CD14-positive monocyte (primary cell): ENCODE results near the gene ADAMTSL2. TPM values are rescaled to one million over a fixed set of nuclear protein-coding genes. Genes with fewer than 3 reads are reported as not detected.

Source experiments
- DNase-seq, 3 donors: peaks; one replicate each; pipeline ENCODE4 v3.0.0-alpha.2; 2011 to 2022
- H2AFZ ChIP-seq: 2 replicates; pipeline ENCODE4 v1.6.0; 2012; ENCODE audit warnings: mild to moderate bottlenecking, low read depth, low read length, inconsistent platforms; ENCODE audit not compliant: insufficient read depth, poor library complexity, severe bottlenecking
- H3K27ac ChIP-seq, 2 donors: 1 replicate in 1 of 2; 2 replicates in 1 of 2; pipeline ENCODE4 v1.5.1; 2012 to 2013; ENCODE audit warnings: low read length in 2 of 2, control low read depth in 1 of 2, inconsistent platforms in 1 of 2, low read depth in 1 of 2, mild to moderate bottlenecking in 1 of 2
- H3K27me3 ChIP-seq, 2 donors: one replicate each; pipeline versions ENCODE4 v1.6.0 to v1.6.1; 2011 to 2013; ENCODE audit warnings: low read length in 2 of 2; ENCODE audit not compliant: control insufficient read depth in 2 of 2, insufficient read depth in 2 of 2
- H3K36me3 ChIP-seq, 2 donors: replicated peaks in 1 of 2; 1 replicate in 1 of 2; 2 replicates in 1 of 2; pipeline versions ENCODE4 v1.5.1 to v1.6.1; 2012 to 2013; ENCODE audit warnings: low read length in 2 of 2, control low read depth in 1 of 2, inconsistent platforms in 1 of 2, mild to moderate bottlenecking in 1 of 2; ENCODE audit not compliant: insufficient read depth in 2 of 2, control insufficient read depth in 1 of 2
- H3K4me1 ChIP-seq, 2 donors: 1 replicate in 1 of 2; 2 replicates in 1 of 2; pipeline versions ENCODE4 v1.5.1 to v1.6.1; 2012 to 2013; ENCODE audit warnings: low read length in 2 of 2, control low read depth in 1 of 2, inconsistent platforms in 1 of 2, mild to moderate bottlenecking in 1 of 2, moderate library complexity in 1 of 2; ENCODE audit not compliant: insufficient read depth in 2 of 2, control insufficient read depth in 1 of 2
- H3K4me2 ChIP-seq: replicated peaks from 2 replicates; pipeline ENCODE3; 2012; ENCODE audit warnings: low read length, moderate library complexity, mild to moderate bottlenecking; ENCODE audit not compliant: poor library complexity, severe bottlenecking; ENCODE audit errors: extremely low read depth
- H3K4me3 ChIP-seq, 3 experiments: fragments of 200-600 bp in 1 of 3; sonication (generic) in 1 of 3; replicated peaks in 1 of 3; 1 replicate in 2 of 3; 2 replicates in 1 of 3; pipeline ENCODE4 v1.5.1; 2011 to 2013; ENCODE audit warnings: low read length in 3 of 3, mild to moderate bottlenecking in 3 of 3, control low read depth in 2 of 3, low read depth in 2 of 3, inconsistent platforms in 1 of 3, moderate library complexity in 1 of 3
- H3K79me2 ChIP-seq: 2 replicates; pipeline ENCODE4 v1.6.0; 2012; ENCODE audit warnings: mild to moderate bottlenecking, control low read depth, inconsistent platforms, low read length, moderate library complexity; ENCODE audit not compliant: insufficient read depth
- H3K9ac ChIP-seq: 2 replicates; pipeline ENCODE4 v1.6.0; 2017; ENCODE audit warnings: low read length, mild to moderate bottlenecking; ENCODE audit not compliant: insufficient read depth, poor library complexity, severe bottlenecking
- H3K9me3 ChIP-seq, 2 donors: replicated peaks in 1 of 2; 1 replicate in 1 of 2; 2 replicates in 1 of 2; pipeline versions ENCODE4 v1.5.1 to v1.6.1; 2012 to 2013; ENCODE audit warnings: low read length in 2 of 2, control low read depth in 1 of 2; ENCODE audit not compliant: control insufficient read depth in 1 of 2, insufficient read depth in 1 of 2
- H4K20me1 ChIP-seq: 2 replicates; pipeline ENCODE4 v1.6.0; 2012; ENCODE audit warnings: mild to moderate bottlenecking, low read length, control low read depth, moderate library complexity; ENCODE audit not compliant: insufficient read depth
- H3K27ac Mint-ChIP-seq, 7 donors: one replicate each; pipeline ENCODE4 v1.8.0; 2020; ENCODE audit warnings: mild to moderate bottlenecking in 7 of 7, mixed read lengths in 7 of 7, moderate library complexity in 6 of 7, inconsistent platforms in 2 of 7
- H3K27me3 Mint-ChIP-seq, 3 donors: one replicate each; pipeline ENCODE4 v1.8.0; 2021 to 2022; ENCODE audit warnings: low read depth in 3 of 3, mild to moderate bottlenecking in 3 of 3, mixed read lengths in 3 of 3, moderate library complexity in 3 of 3, inconsistent platforms in 1 of 3
- H3K36me3 Mint-ChIP-seq, 2 donors: one replicate each; pipeline ENCODE4 v1.8.0; 2020; ENCODE audit warnings: mixed read lengths in 2 of 2, inconsistent platforms in 1 of 2, mild to moderate bottlenecking in 1 of 2
- H3K4me1 Mint-ChIP-seq: one replicate; pipeline ENCODE4 v1.8.0; 2020; ENCODE audit warnings: mild to moderate bottlenecking, mixed read lengths
- H3K4me3 Mint-ChIP-seq, 2 donors: one replicate each; pipeline ENCODE4 v1.8.0; 2020; ENCODE audit warnings: mild to moderate bottlenecking in 2 of 2, mixed read lengths in 2 of 2, moderate library complexity in 1 of 2
- H3K9me3 Mint-ChIP-seq, 7 donors: one replicate each; pipeline ENCODE4 v1.8.0; 2020 to 2022; ENCODE audit warnings: mixed read lengths in 7 of 7, mild to moderate bottlenecking in 6 of 7, moderate library complexity in 6 of 7, inconsistent platforms in 2 of 7
- WGBS: methylation state at CpG from one replicate; pipeline ENCODE4 v1.1.5; 2013; ENCODE audit warnings: missing lambda C conversion rate; ENCODE audit not compliant: insufficient coverage; 5-methylcytosine and 5-hydroxymethylcytosine counted together
- intact Hi-C, 2 donors: fragments of 100-400 bp; cut with micrococcal nuclease; formaldehyde crosslinking; loops; one replicate each; pipeline versions ENCODE4 v1.15.0 to v1.15.1; 2023
- polyA plus RNA-seq, 3 donors: library from polyadenylated mRNA; depleted of rRNA in 1 of 3; unstranded in 2 of 3; stranded (reverse) in 1 of 3; fragments of 300-500 nt in 2 of 3; fragments of >200 nt in 1 of 3; fragmentation: Illumina TruSeq in 2 of 3; gene quantifications; 1 replicate in 2 of 3; 2 replicates in 1 of 3; pipeline ENCODE4 v1.2.3, GENCODE V29; 2012 to 2021
- TF ChIP-seq, protein P1 (sequence below): fragments of 200-600 bp; IDR thresholded peaks from one replicate; pipeline ENCODE4 v1.8.0; 2022; ENCODE audit warnings: antibody characterized with exemption, mild to moderate bottlenecking

Gene ADAMTSL2
- polyA plus RNA-seq, 3 donors: 0.08 TPM; not detected in 2

DNA sequence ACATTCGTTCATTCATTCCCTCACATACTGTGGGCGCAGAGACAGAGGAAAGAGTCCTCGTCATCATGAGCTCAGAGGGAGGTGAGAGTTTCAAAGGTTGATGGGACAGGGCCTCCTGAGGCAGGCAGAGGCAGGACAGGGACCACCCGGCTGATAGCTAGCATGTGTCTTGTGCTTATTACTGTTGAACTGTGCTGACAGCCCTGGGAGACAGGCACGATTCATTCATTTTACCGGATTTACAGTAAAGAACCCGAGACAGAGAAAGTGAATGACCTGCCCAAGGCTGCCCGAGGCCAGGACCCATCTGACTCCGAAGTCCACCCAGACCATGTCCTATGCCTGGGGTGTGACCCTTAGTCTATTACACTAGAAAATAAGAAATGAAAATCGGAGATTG, 79.6 kb downstream of the ADAMTSL2 start:
- H3K4me3 ChIP-seq: no peak overlapping the region
- H3K4me2 ChIP-seq: no peak overlapping the region
- TF ChIP-seq, protein P1, sequence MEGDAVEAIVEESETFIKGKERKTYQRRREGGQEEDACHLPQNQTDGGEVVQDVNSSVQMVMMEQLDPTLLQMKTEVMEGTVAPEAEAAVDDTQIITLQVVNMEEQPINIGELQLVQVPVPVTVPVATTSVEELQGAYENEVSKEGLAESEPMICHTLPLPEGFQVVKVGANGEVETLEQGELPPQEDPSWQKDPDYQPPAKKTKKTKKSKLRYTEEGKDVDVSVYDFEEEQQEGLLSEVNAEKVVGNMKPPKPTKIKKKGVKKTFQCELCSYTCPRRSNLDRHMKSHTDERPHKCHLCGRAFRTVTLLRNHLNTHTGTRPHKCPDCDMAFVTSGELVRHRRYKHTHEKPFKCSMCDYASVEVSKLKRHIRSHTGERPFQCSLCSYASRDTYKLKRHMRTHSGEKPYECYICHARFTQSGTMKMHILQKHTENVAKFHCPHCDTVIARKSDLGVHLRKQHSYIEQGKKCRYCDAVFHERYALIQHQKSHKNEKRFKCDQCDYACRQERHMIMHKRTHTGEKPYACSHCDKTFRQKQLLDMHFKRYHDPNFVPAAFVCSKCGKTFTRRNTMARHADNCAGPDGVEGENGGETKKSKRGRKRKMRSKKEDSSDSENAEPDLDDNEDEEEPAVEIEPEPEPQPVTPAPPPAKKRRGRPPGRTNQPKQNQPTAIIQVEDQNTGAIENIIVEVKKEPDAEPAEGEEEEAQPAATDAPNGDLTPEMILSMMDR: no peak
- 79% methylated on average over 5 of the region's 10 CpGs for WGBS
- H3K27me3 ChIP-seq: peaks cover 0 to 11% of the 10 kb centered on the region in 2 donors
- intact Hi-C loops: no loop called here
- no peak overlapping the region for H3K4me3 Mint-ChIP-seq
- no peak overlapping the region for H3K9ac ChIP-seq
- no peaks in the 10 kb centered on the region for H3K79me2 ChIP-seq
- DNase-seq: no peak
- no peak overlapping the region for H3K27ac Mint-ChIP-seq
- H3K4me1 Mint-ChIP-seq: no peaks in the 10 kb centered on the region
- no peaks in the 10 kb centered on the region for H3K36me3 ChIP-seq
- H3K36me3 Mint-ChIP-seq: no peaks in the 10 kb centered on the region
- peaks cover 0 to 8% (median 0%) of the 10 kb centered on the region in 7 donors for H3K9me3 Mint-ChIP-seq
- no peaks in the 10 kb centered on the region for H3K4me1 ChIP-seq
- H3K27me3 Mint-ChIP-seq: peaks cover 30 to 36% (median 33%) of the 10 kb centered on the region in 3 donors
- H4K20me1 ChIP-seq: no peaks in the 10 kb centered on the region
- no peak overlapping the region for H2AFZ ChIP-seq
- H3K27ac ChIP-seq: no peak overlapping the region
- no peaks in the 10 kb centered on the region for H3K9me3 ChIP-seq

DNA sequence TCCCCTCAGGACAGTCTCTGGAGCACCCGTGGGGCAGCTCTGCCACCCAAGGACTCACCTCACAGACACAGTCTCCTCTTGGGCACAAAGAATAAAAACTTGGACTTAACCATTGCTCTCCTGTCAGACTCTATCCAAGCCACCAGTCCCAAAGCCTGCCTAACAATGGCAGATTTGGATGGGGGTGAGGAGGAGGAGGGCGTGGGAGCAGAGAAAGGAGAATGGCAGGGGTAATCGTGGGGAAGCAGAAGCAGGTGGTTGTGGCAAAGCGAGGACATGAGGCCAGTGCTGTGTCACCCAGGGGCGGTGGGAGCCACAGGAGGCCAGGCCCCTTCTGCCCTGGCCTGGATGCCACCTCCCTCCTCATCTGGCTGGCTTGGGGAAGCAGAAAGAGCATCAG, 80.2 kb downstream of the ADAMTSL2 start:
- Histone ChIP-seq H3K79me2 (no peaks in the 10 kb centered on the region), H3K4me3 (no peak overlapping the region), H3K9ac (no peak overlapping the region), H3K9me3 (no peaks in the 10 kb centered on the region), H3K27me3 (peaks cover 0 to 9% of the 10 kb centered on the region in 2 donors), H2AFZ (no peak overlapping the region), H3K4me2 (no peak overlapping the region), H4K20me1 (no peaks in the 10 kb centered on the region), H3K36me3 (no peaks in the 10 kb centered on the region), H3K4me1 (no peaks in the 10 kb centered on the region), H3K27ac (no peak overlapping the region)
- peaks cover 26 to 36% (median 31%) of the 10 kb centered on the region in 3 donors for H3K27me3 Mint-ChIP-seq
- DNase-seq: no peak
- TF ChIP-seq, protein P1: no peak
- H3K4me1 Mint-ChIP-seq: peaks cover under 1% of the 10 kb centered on the region
- 46% methylated on average over 4 of the region's 5 CpGs for WGBS
- H3K27ac Mint-ChIP-seq: no peak overlapping the region
- H3K9me3 Mint-ChIP-seq: peaks cover 0 to 6% (median 0%) of the 10 kb centered on the region in 7 donors
- intact Hi-C loops: no loop called here
- no peak overlapping the region for H3K4me3 Mint-ChIP-seq
- H3K36me3 Mint-ChIP-seq: no peaks in the 10 kb centered on the region
